Measurements from ENCODE around the gene SLC44A5. TPM values are rescaled to one million over a fixed set of nuclear protein-coding genes. Genes with fewer than 3 reads are reported as not detected.
A peak's percentile ranks its signal among the peaks of the same experiment; 100 is the strongest.

Gene SLC44A5
- total RNA-seq, 1 experiment from 2014 or later = 2.4 TPM

GRCh38 chr1:75341537-75341936 is 269.4 kb downstream of the SLC44A5 start:
- Histone ChIP-seq H3K27ac (ENCODE audit: insufficient read length, low read depth, low read length) (no peak overlapping the region), H4K20me1 (ENCODE audit: control insufficient read depth, insufficient read depth, insufficient read length) (no peaks in the 10 kb centered on the region), H4K5ac (ENCODE audit: insufficient read length, low read depth, low read length) (no peak overlapping the region), H3T11ph (ENCODE audit: low read length) (no peak overlapping the region), H2BK5ac (ENCODE audit: insufficient read length, low read length) (no peak overlapping the region), H2AFZ (ENCODE audit: low read length) (no peak overlapping the region), H3K14ac (ENCODE audit: insufficient read depth, low read length) (no peak overlapping the region), H2BK15ac (ENCODE audit: low read depth, low read length) (no peak overlapping the region), H3K9ac (ENCODE audit: extremely low read depth, insufficient read length, low read length) (no peak overlapping the region), H3K9me3 (ENCODE audit: control insufficient read depth, low read depth, low read length) (no peaks in the 10 kb centered on the region), H3K4me1 (ENCODE audit: insufficient read depth, low read length) (no peaks in the 10 kb centered on the region), H3K56ac (ENCODE audit: insufficient read length, low read depth, low read length) (no peak overlapping the region), H3K18ac (ENCODE audit: insufficient read length, low read depth, low read length) (no peak overlapping the region), H2AK5ac (ENCODE audit: insufficient read length, low read length) (no peak overlapping the region), H3K4me2 (ENCODE audit: insufficient read depth, insufficient read length, low read length) (no peak overlapping the region), H4K91ac (ENCODE audit: insufficient read length, low read depth, low read length) (no peak overlapping the region), H3K4ac (ENCODE audit: low read depth, low read length) (no peak overlapping the region), H2BK12ac (ENCODE audit: insufficient read length, low read depth, low read length) (no peak overlapping the region), H4K8ac (replicated peaks; ENCODE audit: insufficient read length, low read depth, low read length) (no peak overlapping the region), H3K23ac (ENCODE audit: insufficient read length, low read depth, low read length) (no peak overlapping the region), H3K79me2 (ENCODE audit: insufficient read depth, low read length) (no peaks in the 10 kb centered on the region), H2BK120ac (ENCODE audit: low read depth, low read length, poor library complexity, severe bottlenecking) (no peak overlapping the region), H3K23me2 (ENCODE audit: insufficient read length, low read depth, low read length, poor library complexity, severe bottlenecking) (no peaks in the 10 kb centered on the region), H3K79me1 (ENCODE audit: insufficient read depth, low read depth, low read length, poor library complexity, severe bottlenecking) (no peaks in the 10 kb centered on the region), H3K27me3 (ENCODE audit: insufficient read depth, low read length) (no peaks in the 10 kb centered on the region), H2BK20ac (ENCODE audit: low read depth, low read length, poor library complexity, severe bottlenecking) (no peak overlapping the region)
- no peak for TF ChIP-seq CTCF (conservative IDR thresholded peaks at IDR 0.05)
- Mint-ChIP-seq H3K4me1 (peaks cover 22 to 27% of the 10 kb centered on the region in 2 experiments), H3K27ac (peak overlapping the region; percentile 23 to 82 (median 43); a peak in 4 of 7 replicates), H3K27me3 (ENCODE audit: low read depth) (no peaks in the 10 kb centered on the region), H3K36me3 (ENCODE audit: insufficient read depth in 1 of 3, low read depth in 3 of 3) (no peaks in the 10 kb centered on the region), H3K9me3 (no peaks in the 10 kb centered on the region; a peak in 1 of 5 replicates), H3K4me3 (no peak overlapping the region)
- no CpG with 5 or more reads among the region's 3 CpGs for WGBS (ENCODE audit: extremely low coverage, insufficient read length, low lambda C conversion rate)
- DNase-seq = no peak
